GM13976 (cell line): ENCODE results near the gene TMEM117.

Experiments
- DNase-seq: peaks from one replicate; pipeline ENCODE4 v3.0.0; 2012; ENCODE audit warnings: low spot score
- CTCF ChIP-seq: IDR thresholded peaks from 2 replicates; pipeline ENCODE4 v1.5.1; 2012; ENCODE audit warnings: borderline replicate concordance, mild to moderate bottlenecking; ENCODE audit not compliant: insufficient read depth; ENCODE audit errors: extremely low read depth, missing control alignments, control extremely low read depth
- in situ Hi-C: fragments of 300-500 bp; cut with MboI; formaldehyde crosslinking; loops from one replicate; pipeline ENCODE4 v1.12.0; 2022; ENCODE audit warnings: low sequenced_read_pairs, mixed read lengths, inconsistent platforms; ENCODE audit not compliant: unreplicated experiment

TMEM117 gene

GRCh38 chr12:43882578-43883178, 46.8 kb downstream of the TMEM117 start:
- DNase-seq, result peak; percentile 49
- in situ Hi-C loops, result loop anchor here (25.0 kb wide), 1 partner anchor 370 kb away; no protein-coding TSS in a partner anchor

GRCh38 chr12:43883311-43883710, 47.4 kb downstream of the TMEM117 start:
- in situ Hi-C loops, result loop anchor here (25.0 kb wide), 1 partner anchor 371 kb away; no protein-coding TSS in a partner anchor
- no peak for DNase-seq
- no peak for TF ChIP-seq CTCF

More at GRCh38 chr12:43882578-43883178, 46.8 kb downstream of the TMEM117 start:
- TF ChIP-seq CTCF, result peak; percentile 52

- no peak for DNase-seq
- in situ Hi-C loops, result loop anchor here (25.0 kb wide), 1 partner anchor 371 kb away; no protein-coding TSS in a partner anchor
- no peak for TF ChIP-seq CTCF
These were observed 47.9 kb downstream of the TMEM117 start for GRCh38 chr12:43883748-43884147.

DNA sequence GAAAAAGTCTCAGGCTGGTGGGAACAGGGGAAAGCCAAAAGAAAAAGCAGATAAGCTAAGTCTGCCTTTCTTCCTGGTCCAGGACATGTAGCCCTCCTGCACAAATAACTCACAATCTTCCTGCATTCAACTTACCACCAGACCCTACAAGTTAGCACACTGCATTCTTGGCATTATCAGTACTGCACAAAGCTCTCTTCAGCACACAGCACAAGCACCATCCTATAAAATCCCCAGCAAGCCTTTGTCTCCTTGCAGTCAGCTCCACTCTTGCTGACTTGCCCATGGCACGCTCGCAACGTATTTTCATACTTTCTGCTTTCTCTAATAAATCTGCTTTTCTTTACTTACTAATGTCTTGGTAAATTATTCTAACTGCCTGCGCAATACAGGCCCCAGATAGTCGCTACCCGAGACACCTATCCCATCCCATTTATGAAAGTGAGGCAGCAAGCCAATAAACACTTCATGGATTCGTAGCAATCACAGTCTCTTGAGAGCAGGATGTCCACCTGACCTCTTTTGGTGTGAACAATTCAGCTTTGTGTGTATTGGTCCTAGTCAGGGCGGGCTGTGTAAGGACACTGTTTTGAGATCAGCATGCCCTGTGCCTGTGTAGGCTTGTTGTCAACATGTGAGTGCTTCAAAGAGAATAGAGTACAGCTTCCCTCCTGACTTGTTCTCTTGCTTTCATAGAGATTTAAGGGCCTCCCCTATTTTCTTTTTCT, 49.0 kb downstream of the TMEM117 start:
- in situ Hi-C loops, result loop anchor here (25.0 kb wide), 1 partner anchor 373 kb away; no protein-coding TSS in a partner anchor
- no peak for TF ChIP-seq CTCF
- DNase-seq, result no peak

DNA sequence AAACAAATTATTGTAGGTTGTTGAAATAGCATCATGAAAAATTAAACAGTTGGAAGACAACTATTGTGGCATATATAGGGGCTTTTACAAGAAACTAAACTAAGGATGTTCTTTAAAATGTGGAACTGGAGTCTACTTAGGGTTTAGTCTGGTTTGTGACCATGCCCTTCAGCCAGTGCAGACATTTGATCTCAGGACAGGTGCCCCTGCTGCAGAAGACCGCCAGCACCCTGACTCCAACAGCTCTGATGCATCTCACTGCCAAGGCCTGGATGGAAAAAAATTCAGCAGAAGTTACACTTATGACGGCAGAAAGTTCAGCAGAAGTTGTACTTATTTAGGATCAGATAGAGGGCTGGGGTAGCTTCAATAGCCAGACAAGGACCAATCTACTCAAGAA, 51.5 kb downstream of the TMEM117 start:
- no peak for TF ChIP-seq CTCF
- in situ Hi-C loops, result loop anchor here (25.0 kb wide), 1 partner anchor 375 kb away; no protein-coding TSS in a partner anchor
- no peak for DNase-seq

DNA sequence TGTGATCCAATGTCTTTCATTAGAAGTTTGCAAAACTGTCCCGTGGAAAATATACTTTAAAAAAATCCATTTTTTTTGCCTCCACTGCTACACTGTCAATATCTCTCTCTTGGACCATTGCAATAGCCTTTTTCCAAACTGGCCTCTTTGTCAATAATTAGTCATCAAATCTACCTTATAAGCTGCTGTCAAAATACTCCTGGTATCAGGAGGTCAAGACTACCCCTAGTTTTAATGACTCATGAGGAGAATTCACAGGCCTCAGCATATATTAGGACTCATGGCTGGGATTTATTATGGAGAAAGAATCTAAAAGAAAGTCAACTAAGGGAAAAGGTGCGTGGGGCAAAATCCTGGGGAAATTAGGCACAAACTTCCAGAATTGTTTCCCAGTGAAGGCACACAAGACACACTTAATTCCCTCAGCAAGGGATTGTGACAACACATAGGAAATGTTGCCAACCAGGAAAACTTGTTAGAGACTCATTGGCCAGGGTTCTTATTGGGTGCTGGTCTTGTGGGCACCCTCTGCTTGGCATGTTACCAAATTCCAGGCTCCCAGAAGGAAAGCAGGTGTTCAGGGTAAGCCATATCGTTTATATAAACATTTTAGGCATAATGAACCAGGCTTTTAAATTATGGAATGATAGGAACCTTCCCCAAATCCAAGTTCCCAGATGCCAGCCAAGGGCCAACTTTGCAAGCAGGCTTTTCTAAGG, 56.1 kb downstream of the TMEM117 start:
- in situ Hi-C loops, result loop anchor here (25.0 kb wide), 1 partner anchor 380 kb away; no protein-coding TSS in a partner anchor
- no peak for DNase-seq

More for the DNA sequence above, 56.1 kb downstream of the TMEM117 start:
- no peak for TF ChIP-seq CTCF
